HuH-7 (cell line): ENCODE data around the gene TICAM1.
"Not testable (repeated sequence)": the region's sequence is repeated elsewhere in the genome, so short reads cannot be mapped to it uniquely, and the experiment has no call there.

Experiments
- DNase-seq: peaks from one replicate; pipeline ENCODE4 v3.0.0; 2011; ENCODE audit warnings: low spot score

The TICAM1 gene

DNA sequence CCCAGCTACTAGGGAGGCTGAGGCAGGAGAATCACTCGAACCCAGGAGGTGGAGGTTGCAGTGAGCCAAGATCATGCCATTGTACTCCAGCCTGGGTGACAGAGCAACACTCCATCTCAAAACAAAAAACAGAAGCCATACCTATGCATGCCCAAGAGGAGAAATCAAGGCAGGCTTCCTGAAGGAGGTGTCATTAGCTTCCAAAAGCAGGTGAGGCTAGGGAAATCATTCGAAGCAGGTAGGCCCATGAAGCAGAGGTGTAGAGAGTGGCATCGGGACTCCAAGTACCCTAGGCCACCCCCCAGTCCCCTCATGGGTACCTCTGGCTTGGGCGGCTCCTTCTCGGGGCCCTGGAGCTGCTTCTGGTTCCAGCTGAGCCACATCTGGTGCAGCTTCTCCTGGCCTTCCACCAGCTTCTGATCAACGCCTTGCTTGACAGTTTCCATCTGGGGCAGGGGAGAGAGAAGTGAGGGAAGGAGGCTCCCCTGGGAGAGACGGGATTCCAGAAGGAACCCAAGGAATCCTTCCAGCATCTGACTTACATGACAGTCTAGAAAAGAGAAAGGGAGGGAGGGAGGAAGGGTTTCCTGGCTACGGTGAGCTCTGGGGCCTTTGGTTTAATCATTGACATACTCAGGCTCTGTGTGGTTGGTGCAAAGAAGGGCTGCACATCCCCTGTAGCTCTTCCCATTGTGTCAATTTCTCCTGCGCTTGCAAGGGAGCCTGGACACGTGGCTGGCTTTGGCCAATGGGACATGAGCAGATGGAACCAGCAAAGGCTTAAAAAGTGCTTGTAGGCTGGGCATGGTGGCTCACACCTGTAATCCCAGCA lies 13.1 kb upstream of the TICAM1 start:
- no peak for DNase-seq

DNA sequence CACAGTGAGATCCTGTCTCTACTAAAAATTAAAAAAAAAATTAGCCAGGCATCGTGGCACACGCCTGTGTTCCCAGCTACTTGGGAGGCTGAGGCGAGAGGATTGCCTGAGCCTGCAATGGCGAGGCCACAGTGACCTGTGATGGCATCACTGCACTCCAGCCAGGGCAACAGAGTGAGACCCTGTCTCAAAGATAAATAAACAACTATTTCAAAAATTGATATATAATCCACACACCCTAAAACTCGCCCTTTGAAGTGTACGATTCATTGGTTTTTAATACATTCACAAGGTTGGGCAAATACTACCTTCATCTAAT lies 12.1 kb upstream of the TICAM1 start:
- DNase-seq: no peak

DNA sequence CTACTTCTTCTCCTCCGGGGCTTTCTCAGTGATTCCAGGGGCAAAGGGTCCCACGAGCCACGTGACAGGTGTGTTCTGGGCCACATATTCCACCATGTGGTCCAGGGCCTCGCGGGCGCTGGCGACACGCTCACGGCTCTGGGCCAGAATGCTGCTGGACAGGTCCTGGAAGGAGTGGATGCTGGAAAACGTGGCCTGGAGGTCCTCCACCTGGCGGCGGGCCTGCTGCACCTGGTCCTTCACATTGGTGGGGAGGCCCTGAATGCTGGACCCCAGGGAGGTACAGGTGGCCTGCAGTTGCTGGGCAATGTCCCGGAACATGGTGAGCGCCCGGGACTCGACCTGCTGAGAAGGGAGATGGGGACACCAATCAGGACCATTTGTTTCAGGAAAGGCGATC lies 7.7 kb upstream of the TICAM1 start:
- no peak for DNase-seq

DNA sequence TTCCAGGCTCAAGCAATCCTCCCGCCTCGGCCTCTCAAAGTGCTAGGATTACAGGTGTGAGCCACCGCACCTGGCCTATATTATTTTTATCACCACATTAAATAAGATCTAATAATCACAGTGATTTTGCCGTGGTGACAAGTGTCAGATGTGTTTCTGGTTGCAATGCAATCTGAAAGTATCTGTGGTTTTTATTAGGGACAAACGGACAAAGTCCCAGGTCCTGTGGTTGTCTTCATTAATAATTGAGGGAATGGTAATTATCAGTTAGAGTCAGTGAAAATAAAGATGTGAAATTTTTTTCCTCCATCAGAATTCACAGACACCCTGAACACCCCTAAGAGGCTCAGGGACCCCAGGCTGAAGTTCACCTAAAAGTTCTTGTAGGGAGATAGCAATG lies 1.3 kb upstream of the TICAM1 start:
- no peak for DNase-seq

DNA sequence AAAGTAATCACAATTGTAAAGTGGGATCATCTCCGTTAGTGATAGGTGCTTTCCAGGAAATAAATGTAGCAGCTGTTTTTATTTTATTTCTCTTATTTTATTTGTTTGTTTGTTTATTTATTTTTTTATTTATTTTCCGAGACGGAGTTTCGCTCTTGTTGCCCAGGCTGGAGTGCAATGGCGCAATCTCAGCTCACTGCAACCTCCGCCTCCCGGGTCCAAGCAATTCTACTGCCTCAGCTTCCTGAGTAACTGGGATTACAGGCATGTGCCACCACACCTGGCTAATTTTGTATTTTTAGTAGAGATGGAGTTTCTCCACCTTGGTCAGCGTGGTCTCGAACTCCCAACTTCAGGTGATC lies 448 bp upstream of the TICAM1 start:
- DNase-seq: not testable (repeated sequence)

DNA sequence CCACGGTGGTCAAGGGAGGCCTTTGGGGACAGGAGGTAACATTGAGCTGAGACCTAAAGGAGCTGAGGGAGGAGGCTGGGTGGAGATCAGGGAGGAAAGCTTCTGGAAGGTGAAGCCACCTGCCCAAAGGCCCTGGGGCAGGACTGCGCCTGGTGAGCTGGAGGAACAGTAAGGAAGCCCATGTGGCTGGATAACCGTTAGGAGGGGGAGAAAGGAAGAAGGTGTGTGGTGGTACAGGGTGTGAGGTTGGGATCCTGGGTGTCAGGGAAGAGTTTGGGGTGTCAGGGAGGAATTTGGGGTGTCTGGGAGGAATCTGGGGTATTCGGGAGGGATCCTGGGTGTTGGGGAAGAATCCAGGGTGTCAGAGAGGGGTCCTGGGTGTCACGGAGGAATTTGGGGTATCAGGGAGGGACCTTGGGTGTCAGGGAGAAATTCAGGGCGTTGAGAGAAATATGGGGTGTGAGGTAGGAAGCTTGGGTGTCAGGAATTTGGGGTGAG lies 695 bp downstream of the TICAM1 start:
- DNase-seq: no peak

DNA sequence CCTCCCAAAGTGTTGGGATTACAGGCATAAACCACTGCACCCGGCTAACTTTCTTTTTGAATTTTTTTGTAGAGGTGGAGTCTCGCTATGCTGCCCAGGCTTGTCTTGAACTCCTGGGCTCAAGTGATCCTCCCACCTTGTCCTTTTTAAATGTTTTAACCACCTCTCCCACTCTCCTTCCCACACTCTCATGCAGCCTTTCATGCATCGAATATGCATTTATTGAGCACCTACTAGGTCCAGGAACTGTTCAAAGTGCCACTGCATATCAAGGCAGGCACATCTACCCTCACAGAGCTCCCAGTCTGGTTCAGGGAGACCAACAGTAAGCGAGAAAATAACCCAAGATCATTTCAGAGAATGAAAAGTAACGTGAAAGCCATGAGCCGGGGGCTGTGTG lies 1.2 kb downstream of the TICAM1 start:
- no peak for DNase-seq

DNA sequence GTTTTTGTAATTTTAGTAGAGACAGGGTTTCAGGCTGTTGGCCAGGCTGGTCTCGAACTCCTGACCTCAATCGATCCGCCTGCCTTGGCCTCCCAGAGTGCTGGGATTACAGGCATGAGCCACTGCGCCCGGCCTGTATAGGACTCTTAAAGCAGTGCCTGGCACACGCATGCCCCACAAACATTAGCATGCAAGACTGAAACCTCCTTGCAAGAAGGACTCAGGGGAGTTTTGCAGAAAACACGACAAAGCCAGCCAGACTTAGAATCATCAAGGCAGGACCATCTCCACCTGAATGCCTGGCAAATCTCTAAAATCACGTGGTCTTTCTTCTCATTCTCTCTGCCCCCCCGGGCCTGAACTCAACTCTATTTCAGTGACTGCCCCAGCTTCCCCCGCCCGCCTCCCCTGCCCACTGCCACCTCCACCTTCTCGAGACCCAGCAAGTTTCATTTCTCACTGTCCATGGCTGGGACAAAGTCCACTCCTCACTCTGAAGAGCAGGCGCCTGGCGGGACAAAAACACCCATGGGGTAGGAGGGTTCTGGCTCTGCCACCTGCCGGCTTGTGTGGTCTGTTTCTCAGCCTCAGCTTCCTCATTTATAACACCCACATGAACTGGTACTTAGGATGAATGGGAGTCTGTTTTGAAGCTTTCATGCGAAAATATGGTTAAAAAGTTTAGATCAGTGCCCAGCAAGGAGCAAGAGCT lies 2.4 kb downstream of the TICAM1 start:
- peak; percentile 34 for DNase-seq

DNA sequence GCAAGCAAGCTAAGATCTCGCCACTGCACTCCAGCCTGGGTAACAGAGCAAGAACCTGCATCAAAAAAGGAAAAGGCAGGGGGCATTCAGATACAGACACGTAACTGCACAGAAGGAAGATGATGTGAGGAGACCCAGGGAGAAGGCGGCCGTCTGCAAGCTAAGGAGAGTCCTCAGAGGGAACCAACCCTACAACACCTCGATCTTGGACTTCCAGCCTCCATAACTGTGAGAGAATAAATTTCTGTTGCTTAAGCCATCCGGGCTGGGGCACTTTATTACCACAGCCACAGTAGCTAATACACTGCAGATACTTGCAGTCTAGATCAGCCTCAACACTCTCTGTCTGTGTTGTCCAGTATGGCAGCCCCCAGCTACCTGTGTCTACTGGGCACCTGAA lies 7.9 kb downstream of the TICAM1 start:
- no peak for DNase-seq

DNA sequence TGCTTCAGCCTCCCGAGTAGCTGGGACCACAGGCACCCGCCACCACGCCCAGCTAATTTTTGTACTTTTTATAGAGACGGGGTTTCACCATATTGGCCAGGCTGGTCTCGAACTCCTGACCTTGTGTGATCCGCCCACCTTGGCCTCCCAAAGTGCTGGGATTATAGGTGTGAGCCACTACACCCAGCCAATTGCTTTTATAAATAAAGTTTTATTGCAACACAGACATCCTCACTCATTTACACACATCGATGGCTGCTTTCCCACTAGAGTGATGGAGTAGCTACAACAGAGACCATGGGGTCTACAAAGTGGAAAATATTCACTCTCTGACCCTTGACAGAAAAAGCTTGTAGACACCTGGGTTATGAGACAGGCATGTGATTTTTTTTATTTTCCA lies 9.2 kb downstream of the TICAM1 start:
- not testable (repeated sequence) for DNase-seq

DNA sequence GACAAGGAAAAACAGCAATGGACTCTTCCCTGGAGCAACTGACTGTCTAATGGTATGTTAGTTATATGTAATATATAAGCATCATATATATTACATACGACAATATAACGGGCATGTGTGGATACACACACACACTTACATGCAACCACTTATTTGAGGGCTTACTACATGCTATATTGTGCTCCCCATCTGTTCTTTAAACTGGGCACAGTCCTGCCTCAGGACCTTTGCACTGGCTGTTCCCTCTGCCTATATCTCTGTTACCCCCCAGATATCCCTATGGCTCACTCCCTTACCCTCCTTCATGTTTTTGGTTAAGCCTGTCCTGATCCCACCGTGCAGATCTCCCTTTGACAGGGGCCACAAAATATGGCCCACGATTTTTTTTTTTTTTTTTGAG lies 10.2 kb downstream of the TICAM1 start:
- DNase-seq: no peak

DNA sequence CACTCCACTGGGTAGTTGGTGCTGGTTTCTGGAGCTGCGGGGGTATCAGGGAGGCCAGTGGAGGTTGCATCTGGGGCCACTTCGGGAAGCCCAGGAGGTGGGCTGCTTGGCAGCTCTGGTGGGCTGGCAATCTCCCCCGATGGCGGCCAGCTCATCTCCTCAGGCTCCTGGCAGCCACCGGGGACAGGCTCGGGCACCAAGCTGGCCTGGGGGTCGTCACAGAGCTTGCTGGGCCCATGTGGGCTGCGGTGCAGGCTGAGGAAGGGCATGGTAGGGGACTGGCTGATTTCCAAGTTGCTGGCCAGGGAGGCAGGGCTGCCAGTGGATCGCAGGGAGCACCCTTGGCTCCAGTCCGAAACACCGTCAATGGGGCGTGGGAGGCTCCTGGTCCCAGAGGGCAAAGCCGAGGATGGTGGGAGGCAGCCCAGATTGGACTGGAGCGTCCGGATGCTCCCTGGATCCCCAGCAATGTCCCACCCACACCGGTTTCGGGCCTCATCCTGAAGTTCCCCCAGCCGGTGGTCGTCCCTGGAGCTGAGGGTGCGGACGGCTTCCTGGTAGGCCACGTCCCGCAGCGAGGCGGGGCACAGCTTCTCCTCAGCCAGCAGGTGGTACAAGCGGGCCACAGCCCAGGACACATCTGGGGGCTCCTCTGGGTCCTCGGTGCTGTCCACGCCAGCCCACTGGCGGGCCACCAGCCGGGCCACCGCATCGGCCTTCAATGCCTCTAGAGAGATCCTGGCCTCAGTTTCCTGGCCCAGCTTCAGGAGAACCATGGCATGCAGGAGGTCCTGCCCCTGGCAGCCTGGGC lies 13.8 kb downstream of the TICAM1 start:
- no peak for DNase-seq

DNA sequence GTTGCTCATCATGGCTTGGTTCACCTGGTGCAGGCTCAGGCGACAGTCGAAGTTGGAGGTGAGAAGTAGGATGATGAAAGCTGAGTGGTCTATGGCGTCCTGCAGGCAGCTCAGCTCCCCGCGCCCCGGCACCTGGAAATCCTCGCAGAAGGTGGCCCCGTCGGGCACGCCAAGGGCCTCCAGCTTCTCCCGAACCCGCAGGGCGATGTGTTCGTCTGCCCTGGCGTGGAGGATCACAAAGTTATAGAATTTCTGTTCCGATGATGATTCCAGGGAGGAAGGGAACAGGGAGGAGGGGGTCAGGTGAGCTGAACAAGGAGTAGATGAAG lies 14.6 kb downstream of the TICAM1 start:
- no peak for DNase-seq

DNA sequence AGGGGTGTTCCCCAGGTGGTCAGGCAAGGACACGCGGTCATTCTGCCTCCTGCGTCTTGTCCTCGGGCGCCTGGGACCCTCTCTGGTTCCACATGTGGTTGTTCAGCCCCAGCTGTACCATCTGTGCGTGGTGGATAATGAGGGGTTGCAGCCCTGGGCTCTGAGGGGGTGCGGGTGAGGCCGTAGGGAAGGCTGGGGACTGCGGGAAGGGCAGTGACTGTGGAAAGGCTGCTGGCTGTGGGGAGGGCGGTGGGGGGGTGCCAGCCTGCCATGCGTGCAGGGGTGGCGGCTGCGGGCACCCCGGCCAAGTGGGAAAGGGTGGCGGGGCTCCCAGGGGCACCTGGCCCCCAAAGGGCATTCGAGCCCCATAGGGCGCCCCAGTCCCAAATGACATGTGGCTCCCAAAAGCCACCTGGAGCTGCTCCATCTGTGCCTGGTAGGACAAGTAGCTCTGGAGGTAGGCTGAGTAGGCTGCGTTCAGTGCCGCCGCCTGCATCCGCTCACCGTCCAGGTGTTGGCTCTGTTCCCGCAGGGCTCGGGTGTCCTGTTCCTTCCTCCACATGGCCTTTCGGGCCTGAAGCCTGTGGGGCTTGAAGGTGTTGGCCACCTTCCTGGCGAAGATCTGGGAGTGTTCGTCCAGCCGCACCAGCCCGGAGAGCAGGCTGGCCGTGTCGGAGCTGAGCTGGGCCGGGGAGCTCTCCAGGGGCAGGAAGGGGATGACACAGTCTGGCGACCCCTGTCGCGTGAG lies 15.1 kb downstream of the TICAM1 start:
- no peak for DNase-seq

DNA sequence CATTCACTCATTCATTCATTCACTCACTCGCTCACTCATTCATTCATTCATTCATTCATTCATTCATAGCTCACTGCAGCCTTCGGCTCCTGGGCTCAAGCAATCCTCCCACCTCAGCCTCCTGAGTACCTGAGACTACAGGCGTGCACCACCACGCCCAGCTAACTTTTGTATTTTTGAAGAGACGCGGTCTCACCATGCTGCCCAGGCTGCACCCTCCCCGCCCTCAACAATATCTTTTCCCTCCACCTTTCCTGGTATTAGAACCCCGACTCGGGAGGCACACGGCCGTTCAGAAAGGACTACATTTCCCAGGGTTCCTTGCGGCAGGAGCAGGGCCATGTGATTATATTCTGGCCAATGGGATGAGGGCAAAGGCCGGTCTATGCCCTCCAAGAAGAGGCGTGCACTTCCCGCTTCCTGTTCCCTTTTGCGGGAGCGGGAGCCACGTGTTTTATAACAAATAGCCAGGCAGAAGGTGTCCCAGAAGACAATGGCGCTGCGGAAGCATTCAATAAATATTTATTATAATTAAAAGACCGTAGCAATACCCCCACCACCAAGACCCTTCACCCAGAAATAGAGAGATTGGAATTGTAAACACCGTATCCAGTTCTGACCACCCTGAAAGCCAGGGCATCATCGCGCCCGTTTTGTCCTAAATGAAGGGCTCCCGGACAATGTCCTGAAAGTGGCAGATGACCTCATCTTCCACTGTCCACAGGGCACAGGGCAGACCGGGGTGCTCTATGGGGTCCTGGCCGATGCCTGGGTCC lies 15.9 kb downstream of the TICAM1 start:
- DNase-seq: peak; percentile 97

DNA sequence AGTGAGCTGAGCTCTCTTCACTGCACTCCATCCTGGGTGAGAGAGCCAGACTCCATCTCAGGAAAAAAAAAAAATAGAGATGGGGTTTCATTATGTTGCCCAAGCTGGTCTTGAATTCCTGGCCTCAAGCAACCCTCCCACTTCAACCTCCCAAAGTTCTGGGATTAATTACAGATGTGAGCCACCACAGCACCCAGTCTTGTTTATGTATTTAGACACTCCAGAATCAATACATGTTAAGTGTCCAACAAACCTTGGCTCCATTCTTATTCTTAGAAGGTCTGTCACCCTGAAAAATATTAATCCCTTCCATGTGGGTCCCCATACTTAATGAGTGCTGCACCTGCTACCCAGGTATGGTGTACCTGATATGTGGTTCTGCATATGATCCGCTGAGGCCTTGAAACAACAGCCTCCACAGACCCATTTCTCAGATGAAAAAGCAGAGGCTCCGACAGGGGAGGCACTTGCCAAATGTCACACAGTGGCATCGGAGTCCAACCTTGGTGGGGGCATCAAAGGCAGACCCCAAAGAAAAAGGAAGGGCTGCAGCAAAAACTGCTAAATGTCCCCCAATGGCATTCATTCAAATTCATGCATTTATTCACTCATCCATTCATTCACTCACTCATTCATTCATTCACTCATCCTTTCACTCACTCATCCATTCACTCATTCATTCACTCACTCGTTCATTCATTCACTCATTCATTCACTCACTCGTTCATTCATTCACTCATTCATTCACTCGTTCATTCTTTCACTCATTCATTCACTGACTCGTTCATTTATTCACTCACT lies 16.7 kb downstream of the TICAM1 start:
- DNase-seq: no peak

DNA sequence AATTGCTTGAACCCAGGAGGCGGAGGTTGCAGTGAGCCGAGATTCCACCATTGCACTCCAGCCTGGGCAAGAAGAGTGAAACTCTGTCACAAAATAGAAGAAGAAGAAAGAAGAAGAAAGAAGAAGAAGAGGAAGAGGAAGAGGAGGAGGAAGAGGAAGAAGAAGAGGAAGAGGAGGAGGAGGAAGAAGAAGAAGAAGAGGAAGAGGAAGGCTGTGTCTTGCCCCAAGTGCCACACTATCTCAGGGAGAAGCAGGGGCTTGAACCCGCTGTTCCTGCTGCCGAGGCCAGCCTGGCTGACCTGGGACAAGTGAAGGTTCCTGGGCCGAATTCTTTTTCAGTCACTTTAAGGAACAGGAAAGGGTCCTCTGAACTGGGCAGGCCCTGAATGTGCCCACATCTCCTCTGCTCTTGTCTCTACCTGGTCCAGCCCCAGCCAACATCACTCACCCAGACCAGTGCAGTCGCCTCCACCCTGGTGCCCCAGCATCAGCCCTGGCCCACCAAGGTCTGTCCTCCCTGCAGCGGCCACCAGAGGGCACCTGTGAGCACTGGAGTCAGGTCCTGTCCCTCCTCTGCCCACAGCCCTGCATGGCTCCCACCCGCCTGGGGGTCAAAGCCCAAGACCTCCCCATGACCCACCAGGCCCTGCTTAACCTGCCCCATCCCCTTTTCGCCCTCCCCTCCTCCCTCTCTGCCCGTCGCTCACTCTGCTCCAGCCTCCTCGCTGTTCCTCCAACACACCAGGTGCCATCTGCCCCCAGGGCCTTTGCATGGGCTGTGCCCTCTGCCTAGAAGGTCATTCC lies 20.0 kb downstream of the TICAM1 start:
- peak; percentile 81 for DNase-seq

DNA sequence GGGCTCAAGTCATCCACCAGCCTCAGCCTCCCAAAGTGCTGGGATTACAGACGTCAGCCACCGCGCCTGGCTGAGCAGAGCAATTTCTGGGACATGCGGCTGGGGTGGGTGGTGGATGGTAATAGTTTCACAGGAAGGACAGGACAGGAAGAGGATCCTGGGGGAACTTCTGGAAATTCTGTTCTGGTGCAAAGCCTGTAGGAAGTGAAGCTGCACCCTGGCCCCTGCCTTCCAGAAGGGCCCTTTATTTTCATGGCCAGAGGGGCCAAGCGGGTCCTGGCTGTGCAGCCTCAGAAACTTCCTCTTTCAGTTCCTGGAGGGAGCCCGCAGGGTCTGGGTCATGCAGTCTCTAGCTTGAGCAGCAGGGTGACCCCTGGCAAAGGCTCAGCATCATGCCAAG lies 24.3 kb downstream of the TICAM1 start:
- no peak for DNase-seq

DNA sequence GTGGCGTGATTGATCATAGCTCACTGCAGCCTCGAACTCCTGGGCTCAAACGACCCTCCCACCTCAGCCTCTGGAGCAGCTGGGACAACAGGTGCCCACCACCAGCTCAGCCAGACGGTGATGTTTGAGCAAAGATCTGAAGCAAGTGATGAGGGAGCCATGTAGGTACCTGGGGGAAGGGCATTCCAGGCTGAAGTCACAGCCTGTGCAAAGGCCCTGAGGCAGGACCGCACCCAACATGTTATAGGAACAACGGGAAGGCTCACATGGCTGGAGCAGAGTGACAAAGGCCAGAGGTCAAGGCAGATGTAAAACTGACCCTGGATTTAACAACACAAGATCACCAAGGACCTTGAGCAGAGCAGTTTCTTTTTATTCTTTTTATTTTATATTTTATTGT lies 25.1 kb downstream of the TICAM1 start:
- DNase-seq: no peak

DNA sequence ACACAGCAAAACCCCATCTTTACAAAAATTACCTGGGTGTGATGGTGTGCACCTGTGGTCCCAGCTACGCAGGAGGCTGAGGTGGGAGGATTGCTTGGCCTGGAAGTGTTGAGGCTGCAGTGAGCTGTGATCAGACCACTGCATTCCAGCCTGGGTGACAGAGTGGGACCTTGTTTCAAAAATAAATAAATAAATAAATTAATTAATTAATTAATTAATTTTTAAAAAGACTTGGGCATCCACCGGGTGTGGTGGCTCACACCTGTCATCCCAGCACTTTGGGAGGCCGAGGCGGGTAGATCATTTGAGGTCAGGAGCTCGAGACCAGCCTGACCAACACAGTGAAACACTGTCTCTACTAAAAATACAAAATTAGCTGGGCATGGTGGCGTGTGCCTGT lies 26.4 kb downstream of the TICAM1 start:
- not testable (repeated sequence) for DNase-seq
